H1 (cell line): Measurements from ENCODE around the gene THRB. TPM values are rescaled to one million over a fixed set of nuclear protein-coding genes. Genes with fewer than 3 reads are reported as not detected.

ENCODE experiments used
- CTCF ChIA-PET: fragments of 300-600 bp; sonication (Branson Sonifier 250); formaldehyde crosslinking; loops from one replicate; lab custom pipeline; 2021; ENCODE audit not compliant: partially characterized antibody; lab: Charles Lee
- POLR2A ChIA-PET: fragments of 300-600 bp; sonication (Branson Sonifier 250); formaldehyde crosslinking; loops from one replicate; lab custom pipeline; 2021; ENCODE audit warnings: inconsistent platforms; ENCODE audit not compliant: partially characterized antibody; lab: Charles Lee
- DNase-seq, 2 experiments: peaks; one replicate each; pipeline versions ENCODE4 v3.0.0 to v3.0.0-alpha.2; 2010 to 2022; ENCODE audit warnings: low spot score in 2 of 2, low read depth in 1 of 2, mixed read lengths in 1 of 2
- FAIRE-seq: peaks from 2 replicates; lab custom pipeline; 2011; peaks lifted over from hg19 to GRCh38; lab: Jason Lieb, UNC
- H2AFZ ChIP-seq: 2 replicates; pipeline ENCODE4 v1.8.1; 2012; ENCODE audit warnings: low read length, inconsistent platforms
- H2AK5ac ChIP-seq: 2 replicates; pipeline ENCODE4 v1.6.1; 2013; ENCODE audit warnings: low read depth, low read length
- H2BK120ac ChIP-seq: replicated peaks from 2 replicates; pipeline ENCODE3; 2013; ENCODE audit warnings: low read depth, low read length, inconsistent platforms
- H2BK12ac ChIP-seq: 2 replicates; pipeline ENCODE4 v1.6.1; 2013; ENCODE audit warnings: low read depth, low read length
- H2BK15ac ChIP-seq: 2 replicates; pipeline ENCODE4 v1.6.1; 2013; ENCODE audit warnings: low read length
- H2BK20ac ChIP-seq: 2 replicates; pipeline ENCODE4 v1.6.1; 2013; ENCODE audit warnings: low read length
- H2BK5ac ChIP-seq: 2 replicates; pipeline ENCODE4 v1.6.1; 2013; ENCODE audit warnings: low read depth, low read length
- H3K14ac ChIP-seq: 2 replicates; pipeline ENCODE4 v1.6.1; 2013; ENCODE audit warnings: inconsistent platforms; ENCODE audit not compliant: insufficient read length
- H3K18ac ChIP-seq: 2 replicates; pipeline ENCODE4 v1.6.1; 2013; ENCODE audit warnings: low read length; ENCODE audit errors: extremely low read depth
- H3K23ac ChIP-seq: 2 replicates; pipeline ENCODE4 v1.6.1; 2013; ENCODE audit warnings: inconsistent platforms; ENCODE audit not compliant: insufficient read length
- H3K23me2 ChIP-seq: 2 replicates; pipeline ENCODE4 v1.6.1; 2013; ENCODE audit warnings: low read depth, low read length
- H3K27ac ChIP-seq: 2 replicates; pipeline ENCODE4 v1.6.1; 2011; ENCODE audit warnings: low read depth, low read length, inconsistent platforms
- H3K27me3 ChIP-seq, 4 experiments: replicated peaks in 1 of 4; 1 replicate in 1 of 4; 2 replicates in 3 of 4; pipeline versions ENCODE4 v1.6.1 to v1.8.1; 2011 to 2013; ENCODE audit warnings: low read length in 3 of 4, mild to moderate bottlenecking in 3 of 4, inconsistent platforms in 2 of 4, mixed read lengths in 2 of 4, moderate library complexity in 1 of 4; ENCODE audit not compliant: control insufficient read depth in 3 of 4, insufficient read depth in 3 of 4; ENCODE audit errors: extremely low read depth in 1 of 4
- H3K36me3 ChIP-seq, 4 experiments: 2 replicates each; pipeline versions ENCODE4 v1.6.1 to v1.8.1; 2011 to 2013; ENCODE audit warnings: mild to moderate bottlenecking in 4 of 4, low read length in 3 of 4, moderate library complexity in 2 of 4, control low read depth in 1 of 4, inconsistent platforms in 1 of 4; ENCODE audit not compliant: insufficient read depth in 4 of 4, control insufficient read depth in 2 of 4
- H3K4ac ChIP-seq: replicated peaks from 2 replicates; pipeline ENCODE3; 2013; ENCODE audit warnings: low read length, low read depth, mixed read lengths, inconsistent platforms; ENCODE audit not compliant: insufficient read length
- H3K4me1 ChIP-seq, 4 experiments: replicated peaks in 1 of 4; 1 replicate in 1 of 4; 2 replicates in 3 of 4; pipeline versions ENCODE4 v1.6.1 to v1.8.1; 2011 to 2013; ENCODE audit warnings: low read length in 3 of 4, inconsistent platforms in 2 of 4, mixed read lengths in 1 of 4; ENCODE audit not compliant: insufficient read depth in 4 of 4, control insufficient read depth in 3 of 4
- H3K4me2 ChIP-seq, 2 experiments: 2 replicates each; pipeline versions ENCODE4 v1.6.1 to v1.8.1; 2011 to 2013; ENCODE audit warnings: low read depth in 2 of 2, low read length in 2 of 2, control low read depth in 1 of 2, inconsistent platforms in 1 of 2, mild to moderate bottlenecking in 1 of 2; ENCODE audit not compliant: insufficient read depth in 1 of 2
- H3K4me3 ChIP-seq, 4 experiments: fragments of 200-600, 300-600 bp in 1 of 4; sonication (generic), shearing (Covaris generic), sonication (Bioruptor Twin) in 1 of 4; 2 replicates each; pipeline versions ENCODE4 v1.5.1 to v1.8.1; 2011 to 2016; ENCODE audit warnings: low read length in 4 of 4, low read depth in 3 of 4, control low read depth in 2 of 4, inconsistent platforms in 2 of 4, mild to moderate bottlenecking in 2 of 4, mixed read lengths in 1 of 4, moderate library complexity in 1 of 4; ENCODE audit not compliant: insufficient read depth in 2 of 4; ENCODE audit errors: extremely low read depth in 1 of 4
- H3K56ac ChIP-seq: replicated peaks from 2 replicates; pipeline ENCODE3; 2013; ENCODE audit warnings: low read depth, mild to moderate bottlenecking, mixed read lengths, low read length, inconsistent platforms; ENCODE audit not compliant: insufficient read length
- H3K79me1 ChIP-seq: 2 replicates; pipeline ENCODE4 v1.6.1; 2013; ENCODE audit warnings: low read depth, low read length, control low read depth
- H3K79me2 ChIP-seq, 2 experiments: 2 replicates each; pipeline versions ENCODE4 v1.6.1 to v1.8.1; 2012 to 2013; ENCODE audit warnings: low read length in 2 of 2, mild to moderate bottlenecking in 2 of 2, inconsistent platforms in 1 of 2; ENCODE audit not compliant: insufficient read depth in 2 of 2, control insufficient read depth in 1 of 2
- H3K9ac ChIP-seq, 4 experiments: replicated peaks in 1 of 4; 1 replicate in 1 of 4; 2 replicates in 3 of 4; pipeline versions ENCODE4 v1.6.1 to v1.8.1; 2011 to 2013; ENCODE audit warnings: low read depth in 3 of 4, low read length in 3 of 4, control low read depth in 2 of 4, mild to moderate bottlenecking in 2 of 4, moderate library complexity in 2 of 4, inconsistent platforms in 1 of 4; ENCODE audit errors: extremely low read depth in 1 of 4
- H3K9me3 ChIP-seq, 2 experiments: 2 replicates each; pipeline versions ENCODE4 v1.6.1 to v1.8.1; 2012 to 2013; ENCODE audit warnings: mild to moderate bottlenecking in 2 of 2, moderate library complexity in 2 of 2, control low read depth in 1 of 2, inconsistent platforms in 1 of 2, low read depth in 1 of 2, low read length in 1 of 2, mixed read lengths in 1 of 2; ENCODE audit not compliant: insufficient read depth in 2 of 2
- H4K20me1 ChIP-seq, 2 experiments: replicated peaks in 1 of 2; 2 replicates each; pipeline versions ENCODE3 to v1.8.1; 2011 to 2013; ENCODE audit warnings: inconsistent platforms in 2 of 2, low read length in 2 of 2, mild to moderate bottlenecking in 1 of 2; ENCODE audit not compliant: insufficient read depth in 2 of 2, control insufficient read depth in 1 of 2
- H4K5ac ChIP-seq: 2 replicates; pipeline ENCODE4 v1.6.1; 2013; ENCODE audit warnings: low read length, low read depth, mixed read lengths, inconsistent platforms; ENCODE audit not compliant: insufficient read length
- H4K8ac ChIP-seq: 2 replicates; pipeline ENCODE4 v1.8.0; 2013; ENCODE audit warnings: mild to moderate bottlenecking, moderate library complexity, low read length, inconsistent platforms; ENCODE audit not compliant: insufficient read depth; ENCODE audit errors: extremely low read depth
- H4K91ac ChIP-seq: replicated peaks from 2 replicates; pipeline ENCODE3; 2013; ENCODE audit warnings: low read length, mixed read lengths, inconsistent platforms; ENCODE audit not compliant: insufficient read length
- CHD1 ChIP-seq: IDR thresholded peaks from 2 replicates; pipeline ENCODE4 v1.6.1; 2012; ENCODE audit warnings: low read depth, low read length, improper control_type of control experiment
- EP300 ChIP-seq, 2 experiments: IDR thresholded peaks; 1 replicate in 1 of 2; 2 replicates in 1 of 2; pipeline ENCODE4 v1.6.1; 2011 to 2012; ENCODE audit warnings: low read depth in 2 of 2, low read length in 2 of 2, mild to moderate bottlenecking in 2 of 2, borderline replicate concordance in 1 of 2, inconsistent platforms in 1 of 2, moderate library complexity in 1 of 2
- KDM1A ChIP-seq: fragments of 200-600, 300-600 bp; sonication (generic); IDR thresholded peaks from 2 replicates; pipeline ENCODE4 v1.7.1; 2016; ENCODE audit warnings: mild to moderate bottlenecking, low read length, borderline replicate concordance
- SRF ChIP-seq: IDR thresholded peaks from 2 replicates; pipeline ENCODE4 v1.6.1; 2011; ENCODE audit warnings: mild to moderate bottlenecking, low read depth, low read length, moderate library complexity
- TAF1 ChIP-seq: IDR thresholded peaks from 2 replicates; pipeline ENCODE4 v1.6.1; 2011; ENCODE audit warnings: mild to moderate bottlenecking, low read depth, low read length
- WGBS, 2 experiments: shearing (Covaris generic) in 1 of 2; methylation state at CpG; one replicate each; pipeline versions ENCODE4 v1.1.6 to v1.1.7; 2013 to 2015; ENCODE audit warnings: low lambda C conversion rate in 2 of 2, mixed read lengths in 2 of 2, inconsistent platforms in 1 of 2, low coverage in 1 of 2, missing lambda C conversion rate in 1 of 2; ENCODE audit not compliant: insufficient replicate concordance in 2 of 2, insufficient coverage in 1 of 2, insufficient read length in 1 of 2; ENCODE audit errors: extremely low coverage in 1 of 2, missing lambda C conversion rate in 1 of 2; 5-methylcytosine and 5-hydroxymethylcytosine counted together
- polyA plus RNA-seq, 7 experiments: library from polyadenylated mRNA; depleted of rRNA in 3 of 7; stranded (reverse) in 5 of 7; unstranded in 2 of 7; fragments of >200 nt in 5 of 7; fragments of 200-250 nt in 2 of 7; gene quantifications; 1 replicate in 5 of 7; 2 replicates in 1 of 7; 4 replicates in 1 of 7; pipeline versions ENCODE4 v1.2.1 to v1.2.3, GENCODE V29; 2011 to 2013; ENCODE audit warnings: missing spikeins in 2 of 7, mixed read lengths in 2 of 7
- total RNA-seq: library from RNA; stranded (reverse); fragmentation: NEBNext Ultra II Directional; extraction: Animal tissue kit (Norgen Biotek cat#: 25700); gene quantifications from 2 replicates; pipeline ENCODE4 v1.2.1, GENCODE V29; 2021

THRB gene
- total and polyA plus RNA-seq, 2 of the 8 experiments (the other 6 are each of a cell fraction or from before 2014, with no cell fraction given) = 0.98 to 3.9 TPM

DNA sequence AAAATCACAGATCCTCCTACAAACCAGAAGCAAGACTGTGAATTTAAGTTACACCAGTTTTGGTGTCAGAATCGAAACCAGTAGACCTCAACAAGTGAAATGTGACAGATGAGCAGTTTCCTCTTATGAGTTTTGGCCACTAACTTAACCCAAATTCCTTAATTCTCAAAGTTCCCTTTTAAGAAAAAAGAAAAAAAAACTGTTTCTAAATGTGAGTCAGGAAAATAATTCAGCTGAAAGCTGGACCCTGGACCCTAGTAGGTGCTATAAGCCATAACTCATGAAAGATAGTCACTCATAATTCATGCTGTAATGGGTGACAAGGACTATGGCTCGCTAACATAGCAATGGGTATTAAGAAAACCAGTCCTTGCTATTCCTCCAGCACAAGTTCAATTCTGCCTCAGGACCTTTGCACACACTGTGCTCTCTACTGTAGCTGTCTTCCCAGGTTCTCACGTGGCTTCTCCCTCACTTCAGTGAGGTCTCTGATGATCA is 9.0 kb upstream of the THRB start:
- H3K14ac ChIP-seq = no peak overlapping the region
- WGBS, 2 experiments = 92% methylated on average over 3 of the region's 3 CpGs; no CpG with 5 or more reads in 1 of the 2 experiments
- H3K27me3 ChIP-seq = no peaks in the 10 kb centered on the region
- TF ChIP-seq SRF (no peak), TAF1 (no peak), EP300 (IDR thresholded peaks at IDR 0.05; ENCODE audit: borderline replicate concordance in 1 of 2, low read depth in 2 of 2, low read length in 2 of 2) (no peak), CHD1 (no peak), KDM1A (peak; percentile 69; the same call in 1 of the 2 replicates)
- no peak overlapping the region for H3K18ac ChIP-seq
- no peak overlapping the region for H3K9ac ChIP-seq
- H2BK120ac ChIP-seq = no peak overlapping the region
- CTCF ChIA-PET = interaction anchor here (0.5 to 1.5 kb wide), 2 partner anchors 71 to 165 kb away, joined by 3 read pairs; no protein-coding TSS in a partner anchor
- no peak for FAIRE-seq
- H3K4ac ChIP-seq = no peak overlapping the region
- H4K8ac ChIP-seq = no peak overlapping the region
- no peak overlapping the region for H2AFZ ChIP-seq
- no peaks in the 10 kb centered on the region for H3K23me2 ChIP-seq
- H2BK20ac ChIP-seq = no peak overlapping the region
- H3K56ac ChIP-seq = no peak overlapping the region
- H3K4me1 ChIP-seq = peaks cover 0 to 7% (median 4%) of the 10 kb centered on the region in 4 experiments; a peak in 3 of 7 replicates
- no peak overlapping the region for H2BK15ac ChIP-seq
- no peaks in the 10 kb centered on the region for H3K36me3 ChIP-seq
- H4K5ac ChIP-seq = no peak overlapping the region
- H3K4me3 ChIP-seq = no peak overlapping the region
- H2AK5ac ChIP-seq = no peak overlapping the region
- no peak overlapping the region for H4K91ac ChIP-seq
- H3K4me2 ChIP-seq = no peak overlapping the region
- H3K79me1 ChIP-seq = no peaks in the 10 kb centered on the region
- no peak overlapping the region for H3K23ac ChIP-seq
- H2BK5ac ChIP-seq = no peak overlapping the region
- H3K9me3 ChIP-seq = no peaks in the 10 kb centered on the region
- no peak for DNase-seq
- H3K27ac ChIP-seq = no peak overlapping the region
- no peaks in the 10 kb centered on the region for H4K20me1 ChIP-seq
- no peak overlapping the region for H2BK12ac ChIP-seq
- POLR2A ChIA-PET = interaction anchor here (1.1 kb wide), 1 partner anchor 587 kb away, joined by 3 read pairs; the partner anchor contains the start of genes NKIRAS1 and RPL15
- H3K79me2 ChIP-seq = no peaks in the 10 kb centered on the region
